Uterus (tissue), 4 donors: ENCODE results near the gene ACADSB. TPM values are rescaled to one million over a fixed set of nuclear protein-coding genes. Genes with fewer than 3 reads are reported as not detected.

Source experiments
- DNase-seq, 2 donors: peaks; one replicate each; pipeline ENCODE4 v3.0.0-alpha.2; 2019 to 2020
- H3K27ac ChIP-seq, 2 donors: fragments of 200-600 bp; sonication (generic); 1 replicate in 1 of 2; 2 replicates in 1 of 2; pipeline ENCODE4 v1.5.1; 2016 to 2018
- H3K27me3 ChIP-seq, 2 donors: fragments of 200-600 bp; sonication (generic); one replicate each; pipeline ENCODE4 v1.5.1; 2018 to 2019; ENCODE audit warnings: control low read depth in 1 of 2
- H3K36me3 ChIP-seq, 2 donors: fragments of 200-600 bp; sonication (generic); one replicate each; pipeline ENCODE4 v1.5.1; 2019; ENCODE audit warnings: control low read depth in 1 of 2
- H3K4me1 ChIP-seq, 2 donors: fragments of 200-600 bp; sonication (generic); one replicate each; pipeline ENCODE4 v1.5.1; 2018 to 2019; ENCODE audit warnings: control low read depth in 1 of 2
- H3K4me3 ChIP-seq, 2 donors: fragments of 200-600 bp; sonication (generic); 1 replicate in 1 of 2; 2 replicates in 1 of 2; pipeline ENCODE4 v1.5.1; 2018 to 2019; ENCODE audit warnings: mild to moderate bottlenecking in 1 of 2
- H3K9me3 ChIP-seq, 2 donors: fragments of 200-600 bp; sonication (generic); one replicate each; pipeline ENCODE4 v1.5.1; 2019; ENCODE audit warnings: control low read depth in 1 of 2
- CTCF ChIP-seq, 4 experiments: fragments of 200-600 bp in 2 of 4; fragments of 450-650 bp in 2 of 4; sonication (generic) in 2 of 4; IDR thresholded peaks; one replicate each; pipeline ENCODE4 v1.5.1; 2016 to 2019; ENCODE audit warnings: antibody characterized with exemption in 4 of 4, mild to moderate bottlenecking in 2 of 4, moderate library complexity in 1 of 4
- POLR2A ChIP-seq, 2 donors: fragments of 450-650 bp; IDR thresholded peaks; one replicate each; pipeline ENCODE4 v1.6.1; 2016; ENCODE audit warnings: antibody characterized with exemption in 2 of 2, mild to moderate bottlenecking in 1 of 2, moderate library complexity in 1 of 2
- intact Hi-C: fragments of 100-400 bp; cut with DNase I; formaldehyde crosslinking; loops from one replicate; pipeline ENCODE4 v1.15.1; 2023; ENCODE audit warnings: low total_unique reads
- total RNA-seq, 4 donors: library from RNA; depleted of rRNA in 3 of 4; stranded (reverse); fragments of >200 nt in 3 of 4; gene quantifications; one replicate each; pipeline versions ENCODE4 v1.1.0 to v1.2.4, GENCODE V29; 2014 to 2023
- donor health status: DM: yes; HTN: yes; CAD: no.

The ACADSB gene
- total RNA-seq, 4 donors from 2014 or later: 13.1 to 32.2 (median 17.2) TPM

GRCh38 chr10:122995936-122996335, 12.9 kb upstream of the ACADSB start:
- Histone ChIP-seq H3K27ac (no peak overlapping the region), H3K27me3 (no peaks in the 10 kb centered on the region), H3K36me3 (no peaks in the 10 kb centered on the region), H3K9me3 (no peaks in the 10 kb centered on the region), H3K4me3 (no peak overlapping the region), H3K4me1 (no peaks in the 10 kb centered on the region)
- intact Hi-C loops: no loop called here
- DNase-seq: no peak
- TF ChIP-seq CTCF (IDR thresholded peaks at IDR 0.05): no peak
- TF ChIP-seq POLR2A (IDR thresholded peaks at IDR 0.05): no peak

GRCh38 chr10:122997864-122998263, 10.9 kb upstream of the ACADSB start:
- no peak for TF ChIP-seq CTCF (IDR thresholded peaks at IDR 0.05)
- no peak for TF ChIP-seq POLR2A (IDR thresholded peaks at IDR 0.05)
- no peaks in the 10 kb centered on the region for H3K4me1 ChIP-seq
- no peak overlapping the region for H3K27ac ChIP-seq
- no peak overlapping the region for H3K4me3 ChIP-seq
- DNase-seq: no peak
- H3K9me3 ChIP-seq: no peaks in the 10 kb centered on the region
- intact Hi-C loops: no loop called here
- H3K36me3 ChIP-seq: no peaks in the 10 kb centered on the region
- no peaks in the 10 kb centered on the region for H3K27me3 ChIP-seq

DNA sequence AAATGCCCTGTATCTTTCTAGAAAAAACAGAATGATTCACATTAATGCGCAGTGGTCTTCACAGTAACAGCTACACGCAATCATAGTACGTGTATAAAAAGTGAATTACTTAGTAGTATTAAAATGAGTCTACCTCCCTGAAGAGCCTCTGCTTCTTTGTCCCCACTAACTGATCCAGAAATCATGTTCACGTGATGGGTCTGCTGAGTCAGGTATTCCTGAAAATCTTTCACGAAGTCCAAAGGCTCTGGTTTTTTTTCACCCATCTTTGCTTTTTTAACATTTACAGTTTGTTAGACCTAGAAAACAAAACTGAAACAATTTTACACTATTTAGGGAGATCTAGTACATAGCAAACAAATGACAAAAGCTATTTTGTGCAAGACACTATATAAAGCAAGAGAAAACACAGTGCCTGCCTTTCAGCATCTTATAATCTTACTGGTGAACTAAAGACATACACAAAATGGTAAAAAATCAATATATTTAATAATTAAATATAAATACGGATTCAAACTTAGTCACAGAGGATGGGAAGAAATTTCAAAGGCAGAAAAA, 10.4 kb upstream of the ACADSB start:
- Histone ChIP-seq H3K9me3 (no peaks in the 10 kb centered on the region), H3K27ac (no peak overlapping the region), H3K27me3 (no peaks in the 10 kb centered on the region), H3K4me3 (no peak overlapping the region), H3K36me3 (no peaks in the 10 kb centered on the region), H3K4me1 (no peaks in the 10 kb centered on the region)
- TF ChIP-seq POLR2A (IDR thresholded peaks at IDR 0.05) (no peak), CTCF (IDR thresholded peaks at IDR 0.05) (no peak)
- intact Hi-C loops: no loop called here
- no peak for DNase-seq

DNA sequence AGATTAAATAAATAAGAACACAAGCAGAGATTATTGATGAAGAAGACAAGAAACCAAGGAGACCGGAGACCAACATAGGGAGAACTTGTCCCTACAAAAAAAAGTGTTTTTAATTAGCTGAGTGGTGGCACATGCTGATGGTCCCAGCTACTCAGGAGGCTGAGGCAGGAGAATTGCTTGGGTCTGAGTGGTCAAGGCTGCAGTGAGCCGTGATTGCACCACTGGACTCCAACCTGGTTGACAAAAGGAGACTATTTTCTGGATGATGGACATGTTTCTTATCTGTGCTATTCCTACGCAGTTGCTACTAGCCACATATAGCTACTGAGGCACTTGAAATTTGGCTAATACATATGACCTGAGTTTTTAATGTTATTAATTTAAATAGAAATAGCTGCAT, 9.9 kb upstream of the ACADSB start:
- no peaks in the 10 kb centered on the region for H3K4me1 ChIP-seq
- no peak for DNase-seq
- TF ChIP-seq POLR2A (IDR thresholded peaks at IDR 0.05) (no peak), CTCF (IDR thresholded peaks at IDR 0.05) (no peak)
- H3K36me3 ChIP-seq: no peaks in the 10 kb centered on the region
- H3K4me3 ChIP-seq: no peak overlapping the region
- H3K27ac ChIP-seq: no peak overlapping the region
- H3K9me3 ChIP-seq: no peaks in the 10 kb centered on the region
- intact Hi-C loops: no loop called here
- H3K27me3 ChIP-seq: no peaks in the 10 kb centered on the region

DNA sequence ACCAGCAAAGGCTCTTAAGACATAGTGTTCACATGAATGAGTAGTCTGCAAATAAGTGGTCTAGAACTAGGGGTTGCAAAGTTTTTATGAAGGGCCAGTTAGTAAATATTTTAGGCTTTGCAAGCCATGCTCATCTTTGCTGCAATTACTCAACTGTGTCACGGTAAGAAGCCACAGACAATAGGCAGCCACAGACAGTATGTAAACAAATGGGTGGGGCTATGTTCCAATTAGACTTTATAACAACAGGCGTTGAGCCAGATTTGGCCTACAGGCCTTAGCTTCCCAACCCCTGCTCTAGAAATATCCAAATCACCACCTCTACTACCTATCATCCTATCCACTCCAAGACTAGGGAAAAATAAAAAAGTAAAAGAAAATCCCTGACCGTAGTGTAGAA, 9.5 kb upstream of the ACADSB start:
- intact Hi-C loops: no loop called here
- Histone ChIP-seq H3K27ac (no peak overlapping the region), H3K4me3 (no peak overlapping the region)

More for the DNA sequence above, 9.5 kb upstream of the ACADSB start:
- TF ChIP-seq CTCF (IDR thresholded peaks at IDR 0.05): no peak
- TF ChIP-seq POLR2A (IDR thresholded peaks at IDR 0.05): no peak
- no peak for DNase-seq
- no peaks in the 10 kb centered on the region for H3K27me3 ChIP-seq
- no peaks in the 10 kb centered on the region for H3K9me3 ChIP-seq
- H3K36me3 ChIP-seq: no peaks in the 10 kb centered on the region
- no peaks in the 10 kb centered on the region for H3K4me1 ChIP-seq
